ENCODE data around the gene ZBTB20.

The ZBTB20 gene

GRCh38 chr3:114421204-114421603 is 725.9 kb downstream of the ZBTB20 start:
- TF ChIP-seq CTCF (IDR thresholded peaks at IDR 0.05; ENCODE audit: extremely low read depth, missing control alignments) = no peak
- no peak for DNase-seq (ENCODE audit: low spot score)

- DNase-seq (ENCODE audit: low spot score) = no peak
Observed at GRCh38 chr3:114420072-114420471, 727.0 kb downstream of the ZBTB20 start.

GRCh38 chr3:114418724-114419543 is 728.2 kb downstream of the ZBTB20 start:
- peak; percentile 31 for TF ChIP-seq CTCF (IDR thresholded peaks at IDR 0.05; ENCODE audit: extremely low read depth, missing control alignments)
- DNase-seq (ENCODE audit: low spot score) = peak; percentile 31

More at GRCh38 chr3:114420072-114420471, 727.0 kb downstream of the ZBTB20 start:
- no peak for TF ChIP-seq CTCF (IDR thresholded peaks at IDR 0.05; ENCODE audit: extremely low read depth, missing control alignments)

- DNase-seq (ENCODE audit: low spot score) = no peak
- no peak for TF ChIP-seq CTCF (IDR thresholded peaks at IDR 0.05; ENCODE audit: extremely low read depth, missing control alignments)
Observed at GRCh38 chr3:114418107-114418506, 729.0 kb downstream of the ZBTB20 start.

GRCh38 chr3:114417675-114418074 is 729.4 kb downstream of the ZBTB20 start:
- TF ChIP-seq CTCF (IDR thresholded peaks at IDR 0.05; ENCODE audit: extremely low read depth, missing control alignments) = no peak

GRCh38 chr3:114417265-114417664 is 729.8 kb downstream of the ZBTB20 start:
- no peak for TF ChIP-seq CTCF (IDR thresholded peaks at IDR 0.05; ENCODE audit: extremely low read depth, missing control alignments)
- DNase-seq (ENCODE audit: low spot score) = no peak

More at GRCh38 chr3:114417675-114418074, 729.4 kb downstream of the ZBTB20 start:
- no peak for DNase-seq (ENCODE audit: low spot score)

Data from GM20000 (cell line).